ENCODE measurements around the gene UXS1. TPM values are rescaled to one million over a fixed set of nuclear protein-coding genes. Genes with fewer than 3 reads are reported as not detected.

Gene UXS1
- total and polyA plus RNA-seq, 2 donors (not counting 3 experiments of a cell fraction or from before 2014, with no cell fraction given): 34.2 to 43.2 TPM

DNA sequence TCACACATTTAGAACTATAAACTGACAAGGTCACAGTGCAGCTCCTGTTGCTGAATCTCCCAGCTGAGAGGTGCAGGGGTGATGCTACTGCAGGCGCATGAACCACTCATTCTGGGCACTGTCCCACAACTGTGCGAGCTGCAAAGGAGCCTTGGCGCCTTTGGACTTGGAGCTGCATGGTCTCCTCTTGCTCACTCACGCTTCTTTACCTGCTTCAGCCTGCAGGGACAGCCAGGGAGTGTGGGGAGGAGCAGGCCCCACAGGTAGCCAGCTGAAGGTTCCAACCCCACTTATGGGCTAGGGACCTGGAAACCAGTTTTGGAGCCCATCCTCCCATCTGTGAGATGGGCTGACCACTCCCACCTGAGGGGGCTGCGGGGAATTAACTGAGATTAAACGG is 75.0 kb downstream of the UXS1 start:
- no peaks in the 10 kb centered on the region for H3K9me1 ChIP-seq (replicated peaks; ENCODE audit: control insufficient read depth, extremely low read depth, insufficient read depth, low read length)
- FAIRE-seq (no peak), DNase-seq (ENCODE audit: low read depth, low spot score) (no peak)
- no peak overlapping the region for H3K4me3 ChIP-seq (replicated peaks in 1 of 3; ENCODE audit: insufficient read depth in 1 of 3, low read depth in 1 of 3, low read length in 3 of 3)
- H3K27ac ChIP-seq (ENCODE audit: insufficient read depth, low read depth, low read length): no peak overlapping the region
- ChIA-PET CTCF (no interaction called here), POLR2A (no interaction called here)
- no peak overlapping the region for H2AFZ ChIP-seq (ENCODE audit: low read depth, low read length)
- dilution Hi-C loops (cut with MboI; ENCODE audit: extremely low pct_ligation_motif_present, low sequenced_read_pairs) (no loop called here), intact Hi-C loops (cut with micrococcal nuclease) (no loop called here)
- BruUV-seq (replicated peaks): no TSS peak
- H3K9ac ChIP-seq (replicated peaks; ENCODE audit: extremely low read depth, insufficient read depth, low read length): no peak overlapping the region
- H3K4me2 ChIP-seq (ENCODE audit: insufficient read depth, low read length): no peak overlapping the region
- peaks cover 0 to 2% of the 10 kb centered on the region in 2 experiments for H3K36me3 ChIP-seq (ENCODE audit: control insufficient read depth in 2 of 2, extremely low read depth in 1 of 2, insufficient read depth in 2 of 2, low read length in 2 of 2)
- no peaks in the 10 kb centered on the region for H3K27me3 ChIP-seq (ENCODE audit: control insufficient read depth in 2 of 2, insufficient read depth in 2 of 2, low read length in 2 of 2)
- H3K4me1 ChIP-seq (ENCODE audit: control insufficient read depth, extremely low read depth, insufficient read depth, low read length): no peaks in the 10 kb centered on the region
- H3K9me3 ChIP-seq (replicated peaks; ENCODE audit: control insufficient read depth, insufficient read depth, low read length): no peaks in the 10 kb centered on the region
- no peaks in the 10 kb centered on the region for H4K20me1 ChIP-seq (replicated peaks; ENCODE audit: control insufficient read depth, extremely low read depth, insufficient read depth, low read length)
- TF ChIP-seq EZH2 (IDR thresholded peaks at IDR 0.05; ENCODE audit: borderline replicate concordance, low read depth, low read length, severe bottlenecking) (no peak), FOS (IDR thresholded peaks at IDR 0.05; ENCODE audit: borderline replicate concordance, insufficient read depth, low read length) (no peak), POLR2AphosphoS5 (IDR thresholded peaks at IDR 0.05; ENCODE audit: insufficient read depth, low read depth, low read length) (no peak), MYC (IDR thresholded peaks at IDR 0.05; ENCODE audit: low read depth, low read length) (no peak), GATA2 (IDR thresholded peaks at IDR 0.05; ENCODE audit: insufficient read depth, insufficient read length, low read depth, low read length) (no peak)
- TF ChIP-seq, protein P1, sequence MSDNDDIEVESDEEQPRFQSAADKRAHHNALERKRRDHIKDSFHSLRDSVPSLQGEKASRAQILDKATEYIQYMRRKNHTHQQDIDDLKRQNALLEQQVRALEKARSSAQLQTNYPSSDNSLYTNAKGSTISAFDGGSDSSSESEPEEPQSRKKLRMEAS (IDR thresholded peaks at IDR 0.05; ENCODE audit: insufficient read depth, insufficient read length): no peak
- TF ChIP-seq, protein P2, sequence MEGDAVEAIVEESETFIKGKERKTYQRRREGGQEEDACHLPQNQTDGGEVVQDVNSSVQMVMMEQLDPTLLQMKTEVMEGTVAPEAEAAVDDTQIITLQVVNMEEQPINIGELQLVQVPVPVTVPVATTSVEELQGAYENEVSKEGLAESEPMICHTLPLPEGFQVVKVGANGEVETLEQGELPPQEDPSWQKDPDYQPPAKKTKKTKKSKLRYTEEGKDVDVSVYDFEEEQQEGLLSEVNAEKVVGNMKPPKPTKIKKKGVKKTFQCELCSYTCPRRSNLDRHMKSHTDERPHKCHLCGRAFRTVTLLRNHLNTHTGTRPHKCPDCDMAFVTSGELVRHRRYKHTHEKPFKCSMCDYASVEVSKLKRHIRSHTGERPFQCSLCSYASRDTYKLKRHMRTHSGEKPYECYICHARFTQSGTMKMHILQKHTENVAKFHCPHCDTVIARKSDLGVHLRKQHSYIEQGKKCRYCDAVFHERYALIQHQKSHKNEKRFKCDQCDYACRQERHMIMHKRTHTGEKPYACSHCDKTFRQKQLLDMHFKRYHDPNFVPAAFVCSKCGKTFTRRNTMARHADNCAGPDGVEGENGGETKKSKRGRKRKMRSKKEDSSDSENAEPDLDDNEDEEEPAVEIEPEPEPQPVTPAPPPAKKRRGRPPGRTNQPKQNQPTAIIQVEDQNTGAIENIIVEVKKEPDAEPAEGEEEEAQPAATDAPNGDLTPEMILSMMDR (IDR thresholded peaks at IDR 0.05; ENCODE audit: extremely low read depth in 1 of 2, insufficient read depth in 1 of 2, low read depth in 1 of 2, low read length in 2 of 2): no peak
- no peaks in the 10 kb centered on the region for H3K79me2 ChIP-seq (ENCODE audit: control insufficient read depth, insufficient read depth, low read length)
